Measurements from ENCODE around the gene ENOPH1. TPM values are rescaled to one million over a fixed set of nuclear protein-coding genes. Genes with fewer than 3 reads are reported as not detected.

ENOPH1 gene
- total and polyA plus RNA-seq, 9 of the 15 experiments (the other 6 are each of a cell fraction or from before 2014, with no cell fraction given): 29.8 to 71.4 (median 48.9) TPM

DNA sequence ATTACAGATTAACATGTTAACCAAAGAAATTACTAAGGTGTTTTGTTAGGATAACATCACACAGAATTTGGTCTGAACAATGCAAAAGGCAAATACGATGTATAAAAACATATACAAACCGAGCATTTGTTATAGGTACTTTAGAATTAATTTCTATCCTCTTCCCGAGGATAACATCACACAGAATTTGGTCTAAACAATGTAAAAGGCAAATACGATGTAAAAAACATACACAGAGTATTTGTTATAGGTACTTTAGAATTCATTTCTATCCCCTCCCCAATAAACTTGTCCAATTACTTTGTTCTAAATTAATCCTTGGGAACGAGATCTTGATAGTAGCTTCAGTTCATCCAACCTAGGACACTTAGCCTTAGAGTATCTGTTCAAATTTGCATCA, 7.8 kb upstream of the ENOPH1 start:
- intact Hi-C loops (cut with micrococcal nuclease): no loop called here
- H3K27ac ChIP-seq (ENCODE audit: extremely low read depth, low read depth, low read length): no peak overlapping the region
- H3K4me2 ChIP-seq (ENCODE audit: insufficient read depth, low read length): no peak overlapping the region
- peak; percentile 25 for ATAC-seq
- ChIA-PET CTCF (ENCODE audit: low intra/inter-chr PET ratio) (no interaction called here), POLR2A (interaction anchor here (1.3 to 2.9 kb wide), 3 partner anchors 7 to 50 kb away, joined by 4 to 14 read pairs (median 13); no protein-coding TSS in a partner anchor)
- H4K20me1 ChIP-seq (replicated peaks; ENCODE audit: control insufficient read depth, insufficient read depth, low read length): peaks cover 26% of the 10 kb centered on the region
- no peaks in the 10 kb centered on the region for H3K9me3 ChIP-seq (replicated peaks; ENCODE audit: control insufficient read depth, insufficient read depth, low read depth, low read length)
- no peak for FAIRE-seq
- in situ Hi-C loops (cut with MboI): no loop called here
- no peaks in the 10 kb centered on the region for H3K27me3 ChIP-seq (ENCODE audit: control insufficient read depth in 2 of 2, insufficient read depth in 2 of 2, low read length in 2 of 2)
- H3K9me1 ChIP-seq (ENCODE audit: control insufficient read depth, insufficient read depth, low read length): no peaks in the 10 kb centered on the region
- H3K36me3 ChIP-seq (ENCODE audit: control insufficient read depth, insufficient read depth, low read length): peaks cover 42% of the 10 kb centered on the region
- no peak overlapping the region for H3K4me3 ChIP-seq
- no peak overlapping the region for H2AFZ ChIP-seq (ENCODE audit: low read depth, low read length)
- WGBS (ENCODE audit: insufficient coverage, low coverage, missing lambda C conversion rate): 34% methylated on average over 5 of the region's 5 CpGs
- TF ChIP-seq PURB (CRISPR knock-in tag; IDR thresholded peaks at IDR 0.05; ENCODE audit: low read depth) (no peak), CREB1 (IDR thresholded peaks at IDR 0.05) (peak; percentile 23; the same call in 1 of the 2 replicates), CREB1 (CRISPR knock-in tag; IDR thresholded peaks at IDR 0.05) (no peak), NCOR1 (IDR thresholded peaks at IDR 0.05) (0 out of 2 replicates have a peak, but pooled peaks have one; percentile 20)
- H3K4me1 ChIP-seq (replicated peaks in 1 of 2; ENCODE audit: control insufficient read depth in 2 of 2, insufficient read depth in 2 of 2, low read length in 2 of 2): peaks cover 2 to 7% of the 10 kb centered on the region in 2 experiments; a peak in 2 of 5 replicates
- BruUV-seq (replicated peaks): no TSS peak
- no peak for DNase-seq (ENCODE audit: extremely low read depth in 1 of 4, low spot score in 3 of 4)
- peaks cover 25% of the 10 kb centered on the region for H3K79me2 ChIP-seq (ENCODE audit: control insufficient read depth, insufficient read depth, low read length)
- H3K9ac ChIP-seq (ENCODE audit: insufficient read depth in 1 of 2, low read depth in 2 of 2, low read length in 2 of 2): no peak overlapping the region

DNA sequence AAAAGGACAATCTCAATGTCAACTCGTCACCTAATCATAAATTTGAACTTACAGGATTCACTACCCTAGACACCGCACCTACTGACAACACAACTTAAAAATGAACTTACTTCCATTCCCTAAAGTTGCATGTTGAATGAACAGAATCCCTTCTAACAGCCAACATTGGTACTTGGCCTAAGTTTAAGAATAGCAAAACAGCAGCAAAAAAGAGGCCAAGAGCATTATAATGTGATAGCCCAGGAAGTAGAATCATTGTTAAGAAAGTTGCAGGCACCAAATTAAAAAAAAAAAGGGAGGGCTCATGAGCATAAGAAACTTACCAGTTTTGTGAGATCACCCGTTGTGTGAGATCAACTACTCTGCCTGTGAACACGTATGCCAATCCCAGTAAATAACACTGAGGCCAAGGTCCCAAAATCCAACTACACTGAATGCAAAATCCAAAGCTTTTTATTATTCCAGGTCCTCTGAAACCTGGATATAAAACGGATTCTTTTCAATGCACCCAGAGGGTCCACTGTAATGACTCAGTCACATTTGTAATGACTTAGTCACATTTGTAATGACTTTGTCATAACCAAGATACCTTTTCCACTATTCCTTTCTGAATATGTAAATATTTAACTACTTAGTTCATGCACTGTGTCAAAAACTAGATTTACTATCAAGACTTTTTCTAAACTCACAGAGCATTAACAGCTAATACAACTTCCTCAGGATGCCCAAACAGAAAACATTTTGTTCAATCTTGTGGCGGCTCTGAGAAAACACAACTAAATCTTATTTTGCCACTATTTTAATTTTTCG, 6.9 kb upstream of the ENOPH1 start:
- H3K36me3 ChIP-seq (ENCODE audit: control insufficient read depth, insufficient read depth, low read length): peaks cover 51% of the 10 kb centered on the region
- H3K4me2 ChIP-seq (ENCODE audit: insufficient read depth, low read length): no peak overlapping the region
- H3K9me1 ChIP-seq (ENCODE audit: control insufficient read depth, insufficient read depth, low read length): no peaks in the 10 kb centered on the region
- DNase-seq (ENCODE audit: extremely low read depth in 1 of 4, low spot score in 3 of 4): no peak
- peaks cover 2 to 9% of the 10 kb centered on the region in 2 experiments; a peak in 2 of 5 replicates for H3K4me1 ChIP-seq (replicated peaks in 1 of 2; ENCODE audit: control insufficient read depth in 2 of 2, insufficient read depth in 2 of 2, low read length in 2 of 2)
- ATAC-seq: peak; percentile 51
- POLR2A ChIA-PET: interaction anchor here (0.6 to 2.9 kb wide), 7 partner anchors 8 to 450 kb away, joined by 3 to 14 read pairs (median 8); partner anchors contain the start of gene HNRNPD
- no peaks in the 10 kb centered on the region for H3K9me3 ChIP-seq (replicated peaks; ENCODE audit: control insufficient read depth, insufficient read depth, low read depth, low read length)
- H4K20me1 ChIP-seq (replicated peaks; ENCODE audit: control insufficient read depth, insufficient read depth, low read length): peaks cover 35% of the 10 kb centered on the region
- no peak overlapping the region for H3K27ac ChIP-seq (ENCODE audit: extremely low read depth, low read depth, low read length)
- in situ Hi-C loops (cut with MboI): no loop called here
- FAIRE-seq: no peak
- H3K9ac ChIP-seq (ENCODE audit: insufficient read depth in 1 of 2, low read depth in 2 of 2, low read length in 2 of 2): no peak overlapping the region
- H3K79me2 ChIP-seq (ENCODE audit: control insufficient read depth, insufficient read depth, low read length): peaks cover 34% of the 10 kb centered on the region
- H3K4me3 ChIP-seq: no peak overlapping the region
- no peak overlapping the region for H2AFZ ChIP-seq (ENCODE audit: low read depth, low read length)
- WGBS (ENCODE audit: insufficient coverage, low coverage, missing lambda C conversion rate): 67% methylated on average over 7 of the region's 7 CpGs
- CTCF ChIA-PET (ENCODE audit: low intra/inter-chr PET ratio): no interaction called here
- BruUV-seq (replicated peaks): no TSS peak
- H3K27me3 ChIP-seq (ENCODE audit: control insufficient read depth in 2 of 2, insufficient read depth in 2 of 2, low read length in 2 of 2): no peaks in the 10 kb centered on the region
- intact Hi-C loops (cut with micrococcal nuclease): no loop called here
- TF ChIP-seq SIRT6 (IDR thresholded peaks at IDR 0.05; ENCODE audit: low read depth, low read length) (no peak), ESRRA (IDR thresholded peaks at IDR 0.05; ENCODE audit: borderline replicate concordance, low read depth) (no peak), HNRNPUL1 (IDR thresholded peaks at IDR 0.05; ENCODE audit: low read length) (no peak), ZNF184 (CRISPR knock-in tag; IDR thresholded peaks at IDR 0.05) (no peak)
- TF ChIP-seq, protein P1, sequence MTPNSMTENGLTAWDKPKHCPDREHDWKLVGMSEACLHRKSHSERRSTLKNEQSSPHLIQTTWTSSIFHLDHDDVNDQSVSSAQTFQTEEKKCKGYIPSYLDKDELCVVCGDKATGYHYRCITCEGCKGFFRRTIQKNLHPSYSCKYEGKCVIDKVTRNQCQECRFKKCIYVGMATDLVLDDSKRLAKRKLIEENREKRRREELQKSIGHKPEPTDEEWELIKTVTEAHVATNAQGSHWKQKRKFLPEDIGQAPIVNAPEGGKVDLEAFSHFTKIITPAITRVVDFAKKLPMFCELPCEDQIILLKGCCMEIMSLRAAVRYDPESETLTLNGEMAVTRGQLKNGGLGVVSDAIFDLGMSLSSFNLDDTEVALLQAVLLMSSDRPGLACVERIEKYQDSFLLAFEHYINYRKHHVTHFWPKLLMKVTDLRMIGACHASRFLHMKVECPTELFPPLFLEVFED (CRISPR knock-in tag; conservative IDR thresholded peaks at IDR 0.05): peak; percentile 6; the same call in 1 of the 2 replicates
- TF ChIP-seq, protein P2, sequence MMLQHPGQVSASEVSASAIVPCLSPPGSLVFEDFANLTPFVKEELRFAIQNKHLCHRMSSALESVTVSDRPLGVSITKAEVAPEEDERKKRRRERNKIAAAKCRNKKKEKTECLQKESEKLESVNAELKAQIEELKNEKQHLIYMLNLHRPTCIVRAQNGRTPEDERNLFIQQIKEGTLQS (IDR thresholded peaks at IDR 0.05): no peak
- TF ChIP-seq, protein P2 (CRISPR knock-in tag; conservative IDR thresholded peaks at IDR 0.05): peak; percentile 52; the same call in 1 of the 2 replicates
- TF ChIP-seq, protein P3, sequence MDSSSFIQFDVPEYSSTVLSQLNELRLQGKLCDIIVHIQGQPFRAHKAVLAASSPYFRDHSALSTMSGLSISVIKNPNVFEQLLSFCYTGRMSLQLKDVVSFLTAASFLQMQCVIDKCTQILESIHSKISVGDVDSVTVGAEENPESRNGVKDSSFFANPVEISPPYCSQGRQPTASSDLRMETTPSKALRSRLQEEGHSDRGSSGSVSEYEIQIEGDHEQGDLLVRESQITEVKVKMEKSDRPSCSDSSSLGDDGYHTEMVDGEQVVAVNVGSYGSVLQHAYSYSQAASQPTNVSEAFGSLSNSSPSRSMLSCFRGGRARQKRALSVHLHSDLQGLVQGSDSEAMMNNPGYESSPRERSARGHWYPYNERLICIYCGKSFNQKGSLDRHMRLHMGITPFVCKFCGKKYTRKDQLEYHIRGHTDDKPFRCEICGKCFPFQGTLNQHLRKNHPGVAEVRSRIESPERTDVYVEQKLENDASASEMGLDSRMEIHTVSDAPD (CRISPR knock-in tag; IDR thresholded peaks at IDR 0.05): no peak
